PFSK-1 (cell line): Measurements from ENCODE around the gene CTIF.

ENCODE experiments used
- FOXP2 ChIP-seq: optimal IDR thresholded peaks from 2 replicates; pipeline ENCODE3; 2011; ENCODE audit warnings: borderline replicate concordance, control low read depth, inconsistent platforms; ENCODE audit not compliant: insufficient read depth; ENCODE audit errors: extremely low read length, extremely low read depth
- POLR2AphosphoS5 ChIP-seq: IDR thresholded peaks from 2 replicates; pipeline ENCODE4 v1.6.1; 2012; ENCODE audit warnings: low read depth, mild to moderate bottlenecking, control low read depth, low read length, moderate library complexity
- REST ChIP-seq, 2 experiments: IDR thresholded peaks; 2 replicates each; pipeline versions ENCODE4 v1.6.1 to v1.8.0; 2011 to 2012; ENCODE audit warnings: low read depth in 2 of 2, low read length in 2 of 2, control low read depth in 1 of 2, inconsistent platforms in 1 of 2, mild to moderate bottlenecking in 1 of 2, moderate library complexity in 1 of 2; ENCODE audit not compliant: insufficient read depth in 1 of 2
- SIN3A ChIP-seq: IDR thresholded peaks from 2 replicates; pipeline ENCODE4 v1.6.1; 2012; ENCODE audit warnings: mild to moderate bottlenecking, low read length, moderate library complexity, borderline replicate concordance; ENCODE audit not compliant: insufficient read depth
- TAF1 ChIP-seq: IDR thresholded peaks from 2 replicates; pipeline ENCODE4 v1.6.1; 2012; ENCODE audit warnings: low read length, control low read depth, borderline replicate concordance; ENCODE audit not compliant: insufficient read depth

The CTIF gene

GRCh38 chr18:48497863-48498262, 41.0 kb upstream of the CTIF start:
- TF ChIP-seq REST (IDR thresholded peaks at IDR 0.05; ENCODE audit: insufficient read depth in 1 of 2, low read depth in 2 of 2, low read length in 2 of 2) (no peak), POLR2AphosphoS5 (no peak), SIN3A (no peak), TAF1 (no peak), FOXP2 (no peak)

- TF ChIP-seq FOXP2 (no peak), POLR2AphosphoS5 (no peak), SIN3A (no peak), TAF1 (no peak), REST (IDR thresholded peaks at IDR 0.05; ENCODE audit: insufficient read depth in 1 of 2, low read depth in 2 of 2, low read length in 2 of 2) (no peak)
These were observed 38.3 kb upstream of the CTIF start for GRCh38 chr18:48500517-48500916.

GRCh38 chr18:48502906-48503305, 35.9 kb upstream of the CTIF start:
- TF ChIP-seq REST (IDR thresholded peaks at IDR 0.05; ENCODE audit: insufficient read depth in 1 of 2, low read depth in 2 of 2, low read length in 2 of 2) (no peak), TAF1 (no peak), FOXP2 (no peak), POLR2AphosphoS5 (no peak), SIN3A (no peak)

GRCh38 chr18:48504819-48505218, 34.0 kb upstream of the CTIF start:
- TF ChIP-seq FOXP2 (no peak), SIN3A (no peak), TAF1 (no peak), POLR2AphosphoS5 (no peak), REST (IDR thresholded peaks at IDR 0.05; ENCODE audit: insufficient read depth in 1 of 2, low read depth in 2 of 2, low read length in 2 of 2) (no peak)

- TF ChIP-seq REST (IDR thresholded peaks at IDR 0.05; ENCODE audit: insufficient read depth in 1 of 2, low read depth in 2 of 2, low read length in 2 of 2) = no peak
- no peak for TF ChIP-seq TAF1
- TF ChIP-seq SIN3A = no peak
These were observed 24.0 kb upstream of the CTIF start for GRCh38 chr18:48514786-48515185.
